IMR-90 (cell line): Measurements from ENCODE around the gene TMEM37. TPM values are rescaled to one million over a fixed set of nuclear protein-coding genes. Genes with fewer than 3 reads are reported as not detected.

Experiments used
- ATAC-seq: fragments of 200-7000 bp; cut with Tn5 transposase; 2 replicates; pipeline ENCODE4 v1.9.1; 2020; ENCODE audit warnings: low read depth, mild to moderate bottlenecking, moderate library complexity
- BruUV-seq: library from RNA; stranded (reverse); fragments of 400-500 nt; replicated peaks from 2 replicates; lab custom pipeline; 2021; lab: Mats Ljungman, UMichigan
- CTCF ChIA-PET: fragments of 300-600 bp; formaldehyde crosslinking; extraction: SDS; loops from one replicate; lab custom pipeline; 2021; ENCODE audit warnings: antibody characterized with exemption; lab: Yijun Ruan, JAX
- POLR2A ChIA-PET: fragments of 300-600 bp; sonication (Branson Sonifier 250); formaldehyde crosslinking; loops from one replicate; lab custom pipeline; 2022; ENCODE audit warnings: antibody characterized with exemption; ENCODE audit not compliant: unreplicated experiment; lab: Charles Lee
- DNase-seq: peaks from one replicate; pipeline ENCODE4 v3.0.0; 2013
- H2AFZ ChIP-seq: replicated peaks from 2 replicates; pipeline ENCODE3; 2013; ENCODE audit warnings: low read length, mild to moderate bottlenecking; ENCODE audit not compliant: poor library complexity
- H2AK5ac ChIP-seq: 2 replicates; pipeline ENCODE4 v1.6.1; 2013; ENCODE audit warnings: low read depth, low read length, inconsistent platforms
- H2AK9ac ChIP-seq: replicated peaks from 2 replicates; pipeline ENCODE3; 2013; ENCODE audit warnings: mild to moderate bottlenecking, low read depth, low read length, moderate library complexity; ENCODE audit not compliant: poor library complexity
- H2BK120ac ChIP-seq: 2 replicates; pipeline ENCODE4 v1.6.1; 2013; ENCODE audit warnings: low read depth, low read length, inconsistent platforms
- H2BK15ac ChIP-seq: 3 replicates; pipeline ENCODE4 v1.6.1; 2013; ENCODE audit warnings: low read depth, low read length, inconsistent platforms
- H2BK20ac ChIP-seq: 2 replicates; pipeline ENCODE4 v1.6.1; 2013; ENCODE audit warnings: low read depth, mild to moderate bottlenecking, inconsistent platforms, low read length, moderate library complexity
- H2BK5ac ChIP-seq: 2 replicates; pipeline ENCODE4 v1.6.1; 2013; ENCODE audit warnings: mild to moderate bottlenecking, low read depth, low read length, inconsistent platforms; ENCODE audit not compliant: poor library complexity, severe bottlenecking
- H3K14ac ChIP-seq: replicated peaks from 2 replicates; pipeline ENCODE4 v1.6.1; 2013; ENCODE audit warnings: low read depth, low read length, inconsistent platforms
- H3K18ac ChIP-seq: 2 replicates; pipeline ENCODE4 v1.6.1; 2013; ENCODE audit warnings: low read depth, low read length, control low read depth
- H3K23ac ChIP-seq: 2 replicates; pipeline ENCODE4 v1.6.1; 2013; ENCODE audit warnings: low read depth, low read length, inconsistent platforms
- H3K27ac ChIP-seq: 2 replicates; pipeline ENCODE4 v1.5.1; 2013; ENCODE audit warnings: mild to moderate bottlenecking, control low read depth, low read length; ENCODE audit not compliant: insufficient read depth
- H3K27me3 ChIP-seq: 2 replicates; pipeline ENCODE4 v1.6.1; 2013; ENCODE audit warnings: low read length; ENCODE audit not compliant: control insufficient read depth, insufficient read depth
- H3K36me3 ChIP-seq: 2 replicates; pipeline ENCODE4 v1.6.1; 2013; ENCODE audit warnings: low read length, mixed read lengths; ENCODE audit not compliant: control insufficient read depth, insufficient read depth
- H3K4ac ChIP-seq: 2 replicates; pipeline ENCODE4 v1.6.1; 2013; ENCODE audit warnings: low read depth, low read length, inconsistent platforms
- H3K4me1 ChIP-seq: 2 replicates; pipeline ENCODE4 v1.6.1; 2013; ENCODE audit warnings: low read length, mixed read lengths; ENCODE audit not compliant: control insufficient read depth, insufficient read depth
- H3K4me2 ChIP-seq: 2 replicates; pipeline ENCODE4 v1.6.1; 2013; ENCODE audit warnings: low read depth, mild to moderate bottlenecking, control low read depth, low read length, moderate library complexity
- H3K4me3 ChIP-seq: 2 replicates; pipeline ENCODE4 v1.5.1; 2013; ENCODE audit warnings: low read depth, mild to moderate bottlenecking, control low read depth, low read length, moderate library complexity; ENCODE audit not compliant: insufficient read depth
- H3K56ac ChIP-seq: 2 replicates; pipeline ENCODE4 v1.6.1; 2013; ENCODE audit warnings: low read length, inconsistent platforms; ENCODE audit not compliant: insufficient read depth; ENCODE audit errors: extremely low read depth
- H3K79me1 ChIP-seq, 2 experiments: 2 replicates each; pipeline ENCODE4 v1.6.1; 2013; ENCODE audit warnings: low read length in 2 of 2, inconsistent platforms in 1 of 2, low read depth in 1 of 2
- H3K9ac ChIP-seq: 2 replicates; pipeline ENCODE4 v1.6.1; 2013; ENCODE audit warnings: low read depth, low read length, control low read depth
- H3K9me1 ChIP-seq: 2 replicates; pipeline ENCODE4 v1.6.1; 2013; ENCODE audit warnings: low read length, inconsistent platforms; ENCODE audit not compliant: insufficient read depth
- H3K9me3 ChIP-seq: 2 replicates; pipeline ENCODE4 v1.6.1; 2013; ENCODE audit warnings: low read length; ENCODE audit not compliant: control insufficient read depth, insufficient read depth
- H4K20me1 ChIP-seq: 2 replicates; pipeline ENCODE4 v1.6.1; 2013; ENCODE audit warnings: low read length, inconsistent platforms; ENCODE audit not compliant: insufficient read depth
- H4K5ac ChIP-seq: 2 replicates; pipeline ENCODE4 v1.6.1; 2013; ENCODE audit warnings: mild to moderate bottlenecking, low read depth, low read length, control low read depth
- H4K8ac ChIP-seq, 2 experiments: 2 replicates each; pipeline ENCODE4 v1.6.1; 2013; ENCODE audit warnings: low read depth in 2 of 2, low read length in 2 of 2, control low read depth in 1 of 2, inconsistent platforms in 1 of 2
- H4K91ac ChIP-seq: 2 replicates; pipeline ENCODE4 v1.6.1; 2013; ENCODE audit warnings: low read depth, low read length, inconsistent platforms; ENCODE audit not compliant: insufficient read depth
- BHLHE40 ChIP-seq: fragments of 150-350 bp; IDR thresholded peaks from 2 replicates; pipeline ENCODE4 v1.6.1; 2016; ENCODE audit warnings: mild to moderate bottlenecking, low read depth, low read length
- CEBPB ChIP-seq: IDR thresholded peaks from 2 replicates; pipeline ENCODE4 v1.6.1; 2012; ENCODE audit warnings: low read depth, low read length, improper control_type of control experiment
- CHD1 ChIP-seq: IDR thresholded peaks from 2 replicates; pipeline ENCODE4 v1.6.1; 2012; ENCODE audit warnings: low read depth, low read length, improper control_type of control experiment
- CTCF ChIP-seq: conservative IDR thresholded peaks from 2 replicates; pipeline ENCODE4 v1.5.1; 2012; ENCODE audit warnings: mild to moderate bottlenecking, low read depth, low read length, improper control_type of control experiment
- ELK1 ChIP-seq: fragments of 150-350 bp; IDR thresholded peaks from 2 replicates; pipeline ENCODE4 v1.6.1; 2016; ENCODE audit warnings: low read depth, mild to moderate bottlenecking, low read length, moderate library complexity, borderline replicate concordance
- FOS ChIP-seq: fragments of 150-350 bp; IDR thresholded peaks from 2 replicates; pipeline ENCODE4 v1.6.1; 2016; ENCODE audit warnings: low read depth, low read length
- MAFK ChIP-seq: IDR thresholded peaks from 2 replicates; pipeline ENCODE4 v1.6.1; 2012; ENCODE audit warnings: low read depth, low read length, improper control_type of control experiment
- MAZ ChIP-seq: IDR thresholded peaks from 2 replicates; pipeline ENCODE4 v1.6.1; 2012; ENCODE audit warnings: low read depth, mild to moderate bottlenecking, low read length, improper control_type of control experiment, moderate library complexity, borderline replicate concordance
- MXI1 ChIP-seq: IDR thresholded peaks from 2 replicates; pipeline ENCODE4 v1.6.1; 2012; ENCODE audit warnings: low read depth, mild to moderate bottlenecking, low read length, moderate library complexity, borderline replicate concordance
- NFE2L2 ChIP-seq: fragments of 150-350 bp; IDR thresholded peaks from 2 replicates; pipeline ENCODE4 v1.6.1; 2016; ENCODE audit warnings: low read depth, mild to moderate bottlenecking, low read length
- POLR2A ChIP-seq: IDR thresholded peaks from 2 replicates; pipeline ENCODE4 v1.6.1; 2012; ENCODE audit warnings: mild to moderate bottlenecking, low read depth, low read length
- RAD21 ChIP-seq: IDR thresholded peaks from 2 replicates; pipeline ENCODE4 v1.6.1; 2012; ENCODE audit warnings: low read length, improper control_type of control experiment
- RCOR1 ChIP-seq: IDR thresholded peaks from 2 replicates; pipeline ENCODE4 v1.6.1; 2012; ENCODE audit warnings: mild to moderate bottlenecking, low read length, improper control_type of control experiment; ENCODE audit not compliant: insufficient replicate concordance
- RFX5 ChIP-seq: IDR thresholded peaks from 2 replicates; pipeline ENCODE4 v1.8.0; 2012; ENCODE audit warnings: low read depth, mild to moderate bottlenecking, low read length, moderate library complexity
- SMC3 ChIP-seq: fragments of 150-350 bp; IDR thresholded peaks from 2 replicates; pipeline ENCODE4 v1.6.1; 2016; ENCODE audit warnings: low read depth, mild to moderate bottlenecking, antibody characterized with exemption, low read length, moderate library complexity
- USF2 ChIP-seq: fragments of 150-350 bp; IDR thresholded peaks from 2 replicates; pipeline ENCODE4 v1.6.1; 2017; ENCODE audit warnings: mild to moderate bottlenecking, antibody characterized with exemption, low read length, low read depth
- WGBS, 2 experiments: methylation state at CpG; one replicate each; pipeline versions ENCODE4 v1.1.5 to v1.1.7; 2013; ENCODE audit warnings: missing lambda C conversion rate in 2 of 2; ENCODE audit not compliant: insufficient read length in 1 of 2; ENCODE audit errors: extremely low coverage in 2 of 2; 5-methylcytosine and 5-hydroxymethylcytosine counted together
- dilution Hi-C: fragments of 300-500 bp; cut with HindIII; formaldehyde crosslinking; loops from one replicate; pipeline ENCODE4 v1.14.3; 2018; ENCODE audit warnings: low sequenced_read_pairs; ENCODE audit not compliant: unreplicated experiment
- in situ Hi-C: fragments of 300-500 bp; cut with MboI; formaldehyde crosslinking; loops from 3 replicates; pipeline ENCODE4 v1.14.3; 2019; ENCODE audit warnings: low sequenced_read_pairs, inconsistent platforms, mixed read lengths
- intact Hi-C: fragments of 100-400 bp; cut with micrococcal nuclease; formaldehyde crosslinking; loops from 2 replicates; pipeline ENCODE4 v1.10.0; 2022
- polyA plus RNA-seq, 3 experiments: library from polyadenylated mRNA; depleted of rRNA; stranded (reverse); fragments of >200 nt; gene quantifications; 2 replicates each; pipeline ENCODE4 v1.2.3, GENCODE V29; 2012; ENCODE audit warnings: low replicate concordance in 1 of 3
- total RNA-seq: library from RNA; depleted of rRNA; stranded (reverse); fragments of >200 nt; gene quantifications from 2 replicates; pipeline ENCODE4 v1.2.3, GENCODE V29; 2012

The TMEM37 gene
- total and polyA plus RNA-seq, 2 of the 4 experiments (the other 2 are of a cell fraction) = under 0.01 to 0.39 TPM

DNA sequence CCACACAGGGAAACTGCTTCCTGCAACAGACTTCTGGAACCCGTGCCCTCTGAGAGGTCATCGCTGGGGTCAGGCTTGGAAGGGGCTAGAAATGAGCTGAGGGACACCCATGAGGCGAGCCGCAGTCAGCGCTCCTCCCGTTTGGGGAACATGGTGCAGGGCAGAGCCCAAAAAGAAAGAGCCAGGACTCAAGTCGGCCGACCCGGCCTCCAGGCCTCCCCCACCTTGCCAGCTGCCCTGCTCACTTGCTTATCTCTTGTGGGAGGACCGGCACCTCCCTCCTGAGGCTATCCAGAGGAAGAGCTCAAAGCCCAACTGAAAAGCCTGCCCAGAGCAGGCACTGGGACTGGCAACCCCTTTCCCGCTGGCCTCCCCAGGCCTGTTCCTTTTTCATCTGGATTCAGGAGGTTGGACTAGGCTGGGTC is 49.1 kb downstream of the TMEM37 start:
- Histone ChIP-seq H3K18ac (no peak overlapping the region), H4K8ac (no peak overlapping the region), H3K9me3 (no peaks in the 10 kb centered on the region), H3K36me3 (no peaks in the 10 kb centered on the region), H3K79me1 (no peaks in the 10 kb centered on the region), H3K56ac (no peak overlapping the region), H3K14ac (no peak overlapping the region), H2BK120ac (no peak overlapping the region), H2BK5ac (no peak overlapping the region), H4K20me1 (no peaks in the 10 kb centered on the region), H2AFZ (no peak overlapping the region), H3K9me1 (no peaks in the 10 kb centered on the region), H2AK5ac (no peak overlapping the region), H3K4me2 (no peak overlapping the region), H3K23ac (no peak overlapping the region), H3K4ac (no peak overlapping the region), H4K91ac (no peak overlapping the region), H2BK20ac (no peak overlapping the region), H3K27ac (no peak overlapping the region), H3K4me1 (no peaks in the 10 kb centered on the region), H3K4me3 (no peak overlapping the region), H3K9ac (no peak overlapping the region), H4K5ac (no peak overlapping the region), H2AK9ac (no peak overlapping the region), H3K27me3 (peaks cover 27% of the 10 kb centered on the region), H2BK15ac (no peak overlapping the region)
- CTCF ChIA-PET = no interaction called here
- 69% methylated on average over 3 of the region's 11 CpGs; no CpG with 5 or more reads in 1 of the 2 experiments for WGBS, 2 experiments
- dilution Hi-C loops (no loop called here), intact Hi-C loops (no loop called here), in situ Hi-C loops (no loop called here)
- ATAC-seq (no peak), DNase-seq (no peak)
- POLR2A ChIA-PET = no interaction called here
- no TSS peak for BruUV-seq
- TF ChIP-seq MAFK = no peak
- no peak for TF ChIP-seq BHLHE40
- no peak for TF ChIP-seq CTCF
- TF ChIP-seq ELK1 = no peak
- no peak for TF ChIP-seq CEBPB
- TF ChIP-seq RCOR1 = no peak
- no peak for TF ChIP-seq FOS
- TF ChIP-seq CHD1 = no peak
- no peak for TF ChIP-seq MXI1
- no peak for TF ChIP-seq RAD21
- TF ChIP-seq USF2 = no peak
- no peak for TF ChIP-seq RFX5
- no peak for TF ChIP-seq NFE2L2
- TF ChIP-seq SMC3 = no peak
- TF ChIP-seq MAZ = no peak
- TF ChIP-seq POLR2A = no peak
